Measurements from ENCODE around the gene FAM107B.

The FAM107B gene

GRCh38 chr10:14581553-14582321 is 193.0 kb downstream of the FAM107B start:
- Histone ChIP-seq H3K9me3 (ENCODE audit: control insufficient read depth, low read length) (no peaks in the 10 kb centered on the region), H2AK5ac (ENCODE audit: low read length, severe bottlenecking) (no peak overlapping the region), H3K27me3 (ENCODE audit: control insufficient read depth in 1 of 2, insufficient read depth in 1 of 2, low read length in 2 of 2) (no peaks in the 10 kb centered on the region), H3K18ac (ENCODE audit: low read depth in 1 of 2, low read length in 2 of 2) (no peak overlapping the region), H3K4ac (ENCODE audit: low read depth in 1 of 2, low read length in 2 of 2) (no peak overlapping the region), H3K14ac (ENCODE audit: low read length in 2 of 2) (no peak overlapping the region), H2BK15ac (ENCODE audit: low read depth, poor library complexity, severe bottlenecking) (no peak overlapping the region), H4K8ac (ENCODE audit: low read length) (no peak overlapping the region), H2BK12ac (ENCODE audit: low read length in 2 of 2) (no peak overlapping the region), H3K9ac (ENCODE audit: low read length) (no peak overlapping the region), H3K36me3 (ENCODE audit: control insufficient read depth in 1 of 2, insufficient read depth in 2 of 2, low read depth in 1 of 2, low read length in 2 of 2) (peaks cover 0 to 6% of the 10 kb centered on the region in 2 experiments), H2BK5ac (ENCODE audit: low read depth, low read length, poor library complexity, severe bottlenecking) (no peak overlapping the region), H3K4me3 (ENCODE audit: insufficient read depth in 1 of 2, low read depth in 1 of 2, low read length in 2 of 2) (no peak overlapping the region), H3K79me1 (replicated peaks; ENCODE audit: low read length, poor library complexity, severe bottlenecking) (peaks cover 39% of the 10 kb centered on the region), H2BK120ac (ENCODE audit: low read depth, low read length) (no peak overlapping the region), H3K4me1 (ENCODE audit: control insufficient read depth, insufficient read depth, low read depth, low read length) (peaks cover 9% of the 10 kb centered on the region), H3K23ac (ENCODE audit: low read length in 2 of 2) (no peak overlapping the region), H2AFZ (ENCODE audit: low read depth, low read length) (no peak overlapping the region), H3K4me2 (ENCODE audit: low read length, poor library complexity, severe bottlenecking) (no peak overlapping the region), H3K27ac (ENCODE audit: low read length, poor library complexity, severe bottlenecking) (no peak overlapping the region), H4K91ac (ENCODE audit: low read length) (no peak overlapping the region)
- 87% methylated on average over 6 of the region's 7 CpGs for WGBS
- DNase-seq, result no peak

- H4K91ac ChIP-seq (ENCODE audit: low read length), result no peak overlapping the region
- H3K18ac ChIP-seq (ENCODE audit: low read depth in 1 of 2, low read length in 2 of 2), result no peak overlapping the region
- H3K23ac ChIP-seq (ENCODE audit: low read length in 2 of 2), result no peak overlapping the region
- peaks cover 6% of the 10 kb centered on the region for H3K4me1 ChIP-seq (ENCODE audit: control insufficient read depth, insufficient read depth, low read depth, low read length)
- H3K4ac ChIP-seq (ENCODE audit: low read depth in 1 of 2, low read length in 2 of 2), result peak overlapping the region in 1 of 2 experiments; percentile 47
- H3K4me3 ChIP-seq (ENCODE audit: insufficient read depth in 1 of 2, low read depth in 1 of 2, low read length in 2 of 2), result no peak overlapping the region
- H3K4me2 ChIP-seq (ENCODE audit: low read length, poor library complexity, severe bottlenecking), result no peak overlapping the region
- no peak overlapping the region for H3K14ac ChIP-seq (ENCODE audit: low read length in 2 of 2)
- no peak for DNase-seq
- H3K9ac ChIP-seq (ENCODE audit: low read length), result no peak overlapping the region
- no peak overlapping the region for H2BK12ac ChIP-seq (ENCODE audit: low read length in 2 of 2)
- H3K27me3 ChIP-seq (ENCODE audit: control insufficient read depth in 1 of 2, insufficient read depth in 1 of 2, low read length in 2 of 2), result no peaks in the 10 kb centered on the region
- no peak overlapping the region for H2BK120ac ChIP-seq (ENCODE audit: low read depth, low read length)
- H2BK5ac ChIP-seq (ENCODE audit: low read depth, low read length, poor library complexity, severe bottlenecking), result no peak overlapping the region
- H3K27ac ChIP-seq (ENCODE audit: low read length, poor library complexity, severe bottlenecking), result no peak overlapping the region
- no peak overlapping the region for H2AK5ac ChIP-seq (ENCODE audit: low read length, severe bottlenecking)
- H3K79me1 ChIP-seq (replicated peaks; ENCODE audit: low read length, poor library complexity, severe bottlenecking), result peaks cover 33% of the 10 kb centered on the region
- H2BK15ac ChIP-seq (ENCODE audit: low read depth, poor library complexity, severe bottlenecking), result no peak overlapping the region
- WGBS, result 94% methylated on average over 13 of the region's 13 CpGs
- H2AFZ ChIP-seq (ENCODE audit: low read depth, low read length), result no peak overlapping the region
- peaks cover 0 to 6% of the 10 kb centered on the region in 2 experiments for H3K36me3 ChIP-seq (ENCODE audit: control insufficient read depth in 1 of 2, insufficient read depth in 2 of 2, low read depth in 1 of 2, low read length in 2 of 2)
- no peaks in the 10 kb centered on the region for H3K9me3 ChIP-seq (ENCODE audit: control insufficient read depth, low read length)
- no peak overlapping the region for H4K8ac ChIP-seq (ENCODE audit: low read length)
Observed at GRCh38 chr10:14580671-14581332, 193.9 kb downstream of the FAM107B start.

GRCh38 chr10:14579405-14579804 is 195.3 kb downstream of the FAM107B start:
- Histone ChIP-seq H2BK15ac (ENCODE audit: low read depth, poor library complexity, severe bottlenecking) (no peak overlapping the region), H3K23ac (ENCODE audit: low read length in 2 of 2) (no peak overlapping the region), H3K9ac (ENCODE audit: low read length) (no peak overlapping the region), H3K14ac (ENCODE audit: low read length in 2 of 2) (no peak overlapping the region), H2AK5ac (ENCODE audit: low read length, severe bottlenecking) (no peak overlapping the region), H2BK5ac (ENCODE audit: low read depth, low read length, poor library complexity, severe bottlenecking) (no peak overlapping the region), H4K91ac (ENCODE audit: low read length) (no peak overlapping the region), H3K4me2 (ENCODE audit: low read length, poor library complexity, severe bottlenecking) (no peak overlapping the region), H3K4ac (ENCODE audit: low read depth in 1 of 2, low read length in 2 of 2) (no peak overlapping the region), H3K27me3 (ENCODE audit: control insufficient read depth in 1 of 2, insufficient read depth in 1 of 2, low read length in 2 of 2) (no peaks in the 10 kb centered on the region), H3K4me1 (ENCODE audit: control insufficient read depth, insufficient read depth, low read depth, low read length) (peaks cover 2% of the 10 kb centered on the region), H2AFZ (ENCODE audit: low read depth, low read length) (no peak overlapping the region), H4K8ac (ENCODE audit: low read length) (no peak overlapping the region), H3K18ac (ENCODE audit: low read depth in 1 of 2, low read length in 2 of 2) (no peak overlapping the region), H3K9me3 (ENCODE audit: control insufficient read depth, low read length) (no peaks in the 10 kb centered on the region), H3K27ac (ENCODE audit: low read length, poor library complexity, severe bottlenecking) (no peak overlapping the region), H3K79me1 (replicated peaks; ENCODE audit: low read length, poor library complexity, severe bottlenecking) (peaks cover 29% of the 10 kb centered on the region), H3K4me3 (ENCODE audit: insufficient read depth in 1 of 2, low read depth in 1 of 2, low read length in 2 of 2) (no peak overlapping the region), H2BK120ac (ENCODE audit: low read depth, low read length) (no peak overlapping the region), H2BK12ac (ENCODE audit: low read length in 2 of 2) (no peak overlapping the region), H3K36me3 (ENCODE audit: control insufficient read depth in 1 of 2, insufficient read depth in 2 of 2, low read depth in 1 of 2, low read length in 2 of 2) (peaks cover 0 to 6% of the 10 kb centered on the region in 2 experiments)
- no peak for DNase-seq
- 34% methylated on average over 1 of the region's 1 CpG for whole genome bisulfite sequencing

All from mesenchymal stem cell (in vitro differentiated cells and primary cell).